Measurements from ENCODE around the gene TM2D3.

DNA sequence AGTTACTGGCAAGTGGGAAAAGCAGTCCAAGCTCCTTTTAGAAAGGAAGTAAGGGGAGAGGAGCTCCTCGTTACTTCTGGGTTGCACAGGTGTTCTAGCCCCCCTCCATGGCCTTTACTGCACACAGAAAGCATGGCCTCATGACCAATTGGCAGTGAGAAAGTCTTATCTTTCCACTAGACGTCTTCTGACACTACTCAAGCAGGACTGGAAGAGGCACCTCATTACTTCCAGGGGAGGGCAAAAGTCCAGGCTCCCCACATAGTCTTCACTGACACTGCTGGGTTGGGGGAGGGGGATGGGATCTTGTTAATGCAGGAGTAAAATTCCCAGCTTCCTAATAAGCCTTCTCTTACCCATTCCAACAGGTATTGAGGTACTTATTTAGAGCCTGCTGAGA, 27.6 kb upstream of the TM2D3 start:
- TF ChIP-seq, protein P1, sequence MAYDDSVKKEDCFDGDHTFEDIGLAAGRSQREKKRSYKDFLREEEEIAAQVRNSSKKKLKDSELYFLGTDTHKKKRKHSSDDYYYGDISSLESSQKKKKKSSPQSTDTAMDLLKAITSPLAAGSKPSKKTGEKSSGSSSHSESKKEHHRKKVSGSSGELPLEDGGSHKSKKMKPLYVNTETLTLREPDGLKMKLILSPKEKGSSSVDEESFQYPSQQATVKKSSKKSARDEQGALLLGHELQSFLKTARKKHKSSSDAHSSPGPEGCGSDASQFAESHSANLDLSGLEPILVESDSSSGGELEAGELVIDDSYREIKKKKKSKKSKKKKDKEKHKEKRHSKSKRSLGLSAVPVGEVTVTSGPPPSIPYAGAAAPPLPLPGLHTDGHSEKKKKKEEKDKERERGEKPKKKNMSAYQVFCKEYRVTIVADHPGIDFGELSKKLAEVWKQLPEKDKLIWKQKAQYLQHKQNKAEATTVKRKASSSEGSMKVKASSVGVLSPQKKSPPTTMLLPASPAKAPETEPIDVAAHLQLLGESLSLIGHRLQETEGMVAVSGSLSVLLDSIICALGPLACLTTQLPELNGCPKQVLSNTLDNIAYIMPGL (CRISPR knock-in tag; IDR thresholded peaks at IDR 0.05): no peak
- TF ChIP-seq, protein P2, sequence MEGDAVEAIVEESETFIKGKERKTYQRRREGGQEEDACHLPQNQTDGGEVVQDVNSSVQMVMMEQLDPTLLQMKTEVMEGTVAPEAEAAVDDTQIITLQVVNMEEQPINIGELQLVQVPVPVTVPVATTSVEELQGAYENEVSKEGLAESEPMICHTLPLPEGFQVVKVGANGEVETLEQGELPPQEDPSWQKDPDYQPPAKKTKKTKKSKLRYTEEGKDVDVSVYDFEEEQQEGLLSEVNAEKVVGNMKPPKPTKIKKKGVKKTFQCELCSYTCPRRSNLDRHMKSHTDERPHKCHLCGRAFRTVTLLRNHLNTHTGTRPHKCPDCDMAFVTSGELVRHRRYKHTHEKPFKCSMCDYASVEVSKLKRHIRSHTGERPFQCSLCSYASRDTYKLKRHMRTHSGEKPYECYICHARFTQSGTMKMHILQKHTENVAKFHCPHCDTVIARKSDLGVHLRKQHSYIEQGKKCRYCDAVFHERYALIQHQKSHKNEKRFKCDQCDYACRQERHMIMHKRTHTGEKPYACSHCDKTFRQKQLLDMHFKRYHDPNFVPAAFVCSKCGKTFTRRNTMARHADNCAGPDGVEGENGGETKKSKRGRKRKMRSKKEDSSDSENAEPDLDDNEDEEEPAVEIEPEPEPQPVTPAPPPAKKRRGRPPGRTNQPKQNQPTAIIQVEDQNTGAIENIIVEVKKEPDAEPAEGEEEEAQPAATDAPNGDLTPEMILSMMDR (IDR thresholded peaks at IDR 0.05): no peak
- TF ChIP-seq, protein P3, sequence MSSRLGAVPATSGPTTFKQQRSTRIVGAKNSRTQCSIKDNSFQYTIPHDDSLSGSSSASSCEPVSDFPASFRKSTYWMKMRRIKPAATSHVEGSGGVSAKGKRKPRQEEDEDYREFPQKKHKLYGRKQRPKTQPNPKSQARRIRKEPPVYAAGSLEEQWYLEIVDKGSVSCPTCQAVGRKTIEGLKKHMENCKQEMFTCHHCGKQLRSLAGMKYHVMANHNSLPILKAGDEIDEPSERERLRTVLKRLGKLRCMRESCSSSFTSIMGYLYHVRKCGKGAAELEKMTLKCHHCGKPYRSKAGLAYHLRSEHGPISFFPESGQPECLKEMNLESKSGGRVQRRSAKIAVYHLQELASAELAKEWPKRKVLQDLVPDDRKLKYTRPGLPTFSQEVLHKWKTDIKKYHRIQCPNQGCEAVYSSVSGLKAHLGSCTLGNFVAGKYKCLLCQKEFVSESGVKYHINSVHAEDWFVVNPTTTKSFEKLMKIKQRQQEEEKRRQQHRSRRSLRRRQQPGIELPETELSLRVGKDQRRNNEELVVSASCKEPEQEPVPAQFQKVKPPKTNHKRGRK (CRISPR knock-in tag; IDR thresholded peaks at IDR 0.05; ENCODE audit: borderline replicate concordance): no peak
- no peak for TF ChIP-seq TEAD1 (CRISPR knock-in tag; IDR thresholded peaks at IDR 0.05)
- TF ChIP-seq, protein P4, sequence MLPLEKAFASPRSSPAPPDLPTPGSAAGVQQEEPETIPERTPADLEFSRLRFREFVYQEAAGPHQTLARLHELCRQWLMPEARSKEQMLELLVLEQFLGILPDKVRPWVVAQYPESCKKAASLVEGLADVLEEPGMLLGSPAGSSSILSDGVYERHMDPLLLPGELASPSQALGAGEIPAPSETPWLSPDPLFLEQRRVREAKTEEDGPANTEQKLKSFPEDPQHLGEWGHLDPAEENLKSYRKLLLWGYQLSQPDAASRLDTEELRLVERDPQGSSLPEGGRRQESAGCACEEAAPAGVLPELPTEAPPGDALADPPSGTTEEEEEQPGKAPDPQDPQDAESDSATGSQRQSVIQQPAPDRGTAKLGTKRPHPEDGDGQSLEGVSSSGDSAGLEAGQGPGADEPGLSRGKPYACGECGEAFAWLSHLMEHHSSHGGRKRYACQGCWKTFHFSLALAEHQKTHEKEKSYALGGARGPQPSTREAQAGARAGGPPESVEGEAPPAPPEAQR (CRISPR knock-in tag; IDR thresholded peaks at IDR 0.05): no peak

Data from WTC11 (cell line).